Measurements from ENCODE around the gene COL27A1.

COL27A1 gene

GRCh38 chr9:114168281-114169028, 13.1 kb downstream of the COL27A1 start:
- no peak for DNase-seq (ENCODE audit: low spot score)

GRCh38 chr9:114169029-114169951, 14.0 kb downstream of the COL27A1 start:
- DNase-seq (ENCODE audit: low spot score) = no peak

DNA sequence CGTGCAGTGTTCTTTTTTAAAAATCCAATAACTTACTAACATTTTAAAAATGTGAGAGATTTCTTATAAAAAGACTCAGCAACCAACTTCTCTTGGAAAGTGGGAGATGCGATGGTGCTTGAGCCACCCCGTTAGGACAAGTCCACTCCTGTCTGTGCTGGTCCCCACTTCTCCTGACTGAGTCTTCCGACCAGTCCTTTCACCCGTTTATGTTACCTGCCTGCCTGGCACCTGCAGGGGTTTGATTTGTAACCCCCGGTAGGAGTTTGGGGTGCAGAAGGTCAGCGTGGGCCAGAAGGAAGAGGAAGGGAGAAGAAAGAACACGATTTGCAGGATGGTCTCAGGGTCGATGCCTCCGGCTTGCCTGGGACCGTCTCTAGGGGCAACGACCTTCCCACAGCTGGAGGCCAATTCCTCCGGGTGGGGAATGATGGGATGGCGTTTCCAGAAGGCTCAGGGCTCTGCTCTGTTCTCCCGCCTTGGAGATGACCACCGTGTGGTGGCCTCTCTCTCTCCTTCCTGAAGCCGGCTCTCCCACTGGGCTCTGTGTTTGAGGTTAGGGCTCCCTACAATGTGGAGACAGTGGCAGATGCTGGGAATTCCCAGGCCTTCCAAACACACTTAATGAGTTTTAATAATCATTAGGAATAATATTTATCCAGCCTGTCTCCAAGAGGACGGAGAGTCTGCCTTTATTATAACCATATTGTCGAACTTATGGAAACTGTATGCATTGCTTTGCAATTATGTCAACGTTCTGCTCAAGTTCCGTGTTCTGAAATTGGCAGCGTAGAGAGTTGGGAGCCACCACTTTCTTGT, 14.8 kb downstream of the COL27A1 start:
- no peak for DNase-seq (ENCODE audit: low spot score)

- no peak for DNase-seq (ENCODE audit: low spot score)
Observed at GRCh38 chr9:114170771-114171461, 15.6 kb downstream of the COL27A1 start.

DNA sequence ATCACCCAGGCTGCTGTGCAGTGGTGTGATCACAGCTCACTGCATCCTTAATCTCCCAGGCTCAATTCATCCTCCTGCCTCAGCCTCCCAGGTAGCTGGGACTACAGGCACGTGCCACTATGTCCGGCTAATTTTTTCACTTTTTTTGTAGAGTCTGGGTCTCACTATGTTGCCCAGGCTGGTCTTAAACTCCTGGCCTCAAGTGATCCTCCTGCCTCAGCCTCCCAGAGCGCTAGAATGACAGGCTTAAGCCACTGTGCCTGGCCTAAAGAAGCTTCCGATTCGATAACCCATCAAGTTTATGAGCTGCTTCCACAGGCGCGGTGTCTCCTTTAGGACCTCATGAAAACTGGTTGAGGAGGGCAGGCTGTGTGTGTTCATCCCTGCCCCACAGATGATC, 16.2 kb downstream of the COL27A1 start:
- DNase-seq (ENCODE audit: low spot score) = no peak

GRCh38 chr9:114172981-114173833, 17.9 kb downstream of the COL27A1 start:
- no peak for DNase-seq (ENCODE audit: low spot score)

GRCh38 chr9:114174557-114174875, 19.2 kb downstream of the COL27A1 start:
- DNase-seq (ENCODE audit: low spot score) = no peak

GRCh38 chr9:114174876-114175771, 19.8 kb downstream of the COL27A1 start:
- DNase-seq (ENCODE audit: low spot score) = peak; percentile 78

- no peak for DNase-seq (ENCODE audit: low spot score)
Observed at GRCh38 chr9:114176624-114177291, 21.4 kb downstream of the COL27A1 start.

DNA sequence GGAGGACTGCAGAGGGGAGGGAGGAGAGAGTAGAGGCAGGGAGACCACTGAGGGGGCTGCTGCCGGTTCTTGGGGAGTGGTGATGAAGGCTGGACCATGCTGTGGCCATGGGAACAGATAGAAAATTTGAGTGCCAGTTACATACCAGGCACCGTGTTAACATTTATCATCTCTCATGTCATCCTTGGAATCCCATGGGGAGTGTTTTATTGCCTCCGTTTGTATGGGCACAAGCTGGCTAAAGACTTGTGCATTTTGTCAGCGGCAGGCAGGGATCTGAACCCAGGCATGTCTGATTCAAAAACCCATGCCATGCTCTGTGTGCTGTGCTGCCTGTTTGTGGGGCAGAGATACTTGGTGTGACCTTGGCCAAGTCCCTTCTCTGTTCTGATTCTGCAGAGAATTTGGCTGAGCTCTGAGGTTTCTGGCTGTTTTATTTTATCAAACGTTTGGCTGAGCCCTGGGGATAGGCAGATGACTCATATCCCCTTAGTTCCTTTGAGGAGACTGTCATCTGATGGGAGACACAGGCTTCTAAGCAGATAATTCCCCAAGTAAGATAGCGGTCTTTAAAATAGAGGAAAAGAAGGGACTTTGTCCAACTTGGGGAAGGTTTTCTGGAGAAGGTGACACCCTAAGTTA, 22.2 kb downstream of the COL27A1 start:
- DNase-seq (ENCODE audit: low spot score) = no peak

DNA sequence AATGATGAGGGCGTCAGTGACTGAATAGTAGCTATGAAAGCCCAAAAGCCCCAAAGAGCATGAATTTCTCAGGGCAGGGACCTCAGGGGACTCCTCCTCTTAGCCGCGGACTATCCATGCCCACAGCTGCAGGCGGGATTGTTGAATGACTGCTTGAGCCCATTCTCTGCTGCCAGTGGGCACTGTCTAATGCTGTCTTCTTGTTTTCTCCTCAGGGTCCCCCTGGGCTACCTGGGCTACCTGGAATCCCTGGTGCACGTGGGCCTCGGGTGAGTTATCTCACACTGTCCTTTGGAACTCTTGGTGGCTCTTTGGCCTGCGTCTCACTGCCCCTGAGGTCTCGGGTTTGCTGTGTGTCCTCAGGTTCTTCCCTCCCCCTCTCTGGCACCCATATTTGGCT, 22.7 kb downstream of the COL27A1 start:
- DNase-seq (ENCODE audit: low spot score) = no peak

GRCh38 chr9:114178756-114179450, 23.6 kb downstream of the COL27A1 start:
- DNase-seq (ENCODE audit: low spot score) = no peak

DNA sequence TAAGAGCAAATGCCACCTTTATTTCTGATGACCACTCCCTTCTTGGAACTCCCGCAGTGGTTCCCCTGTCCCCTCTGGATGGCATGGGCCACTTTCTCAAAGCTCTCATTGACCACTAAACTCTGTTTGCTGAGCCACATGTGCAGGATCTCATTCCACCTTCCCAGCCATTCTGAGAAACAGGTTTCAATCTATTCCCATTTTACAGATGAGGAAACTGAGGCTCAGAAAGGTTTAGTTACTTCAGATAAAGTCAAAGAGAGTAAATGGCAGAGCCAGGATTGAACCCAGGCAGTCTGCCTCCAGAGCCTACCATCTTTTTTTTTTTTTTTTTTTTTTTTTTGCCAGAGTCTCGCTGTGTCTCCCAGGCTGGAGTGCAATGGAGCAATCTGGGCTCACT, 24.2 kb downstream of the COL27A1 start:
- DNase-seq (ENCODE audit: low spot score) = no peak

DNA sequence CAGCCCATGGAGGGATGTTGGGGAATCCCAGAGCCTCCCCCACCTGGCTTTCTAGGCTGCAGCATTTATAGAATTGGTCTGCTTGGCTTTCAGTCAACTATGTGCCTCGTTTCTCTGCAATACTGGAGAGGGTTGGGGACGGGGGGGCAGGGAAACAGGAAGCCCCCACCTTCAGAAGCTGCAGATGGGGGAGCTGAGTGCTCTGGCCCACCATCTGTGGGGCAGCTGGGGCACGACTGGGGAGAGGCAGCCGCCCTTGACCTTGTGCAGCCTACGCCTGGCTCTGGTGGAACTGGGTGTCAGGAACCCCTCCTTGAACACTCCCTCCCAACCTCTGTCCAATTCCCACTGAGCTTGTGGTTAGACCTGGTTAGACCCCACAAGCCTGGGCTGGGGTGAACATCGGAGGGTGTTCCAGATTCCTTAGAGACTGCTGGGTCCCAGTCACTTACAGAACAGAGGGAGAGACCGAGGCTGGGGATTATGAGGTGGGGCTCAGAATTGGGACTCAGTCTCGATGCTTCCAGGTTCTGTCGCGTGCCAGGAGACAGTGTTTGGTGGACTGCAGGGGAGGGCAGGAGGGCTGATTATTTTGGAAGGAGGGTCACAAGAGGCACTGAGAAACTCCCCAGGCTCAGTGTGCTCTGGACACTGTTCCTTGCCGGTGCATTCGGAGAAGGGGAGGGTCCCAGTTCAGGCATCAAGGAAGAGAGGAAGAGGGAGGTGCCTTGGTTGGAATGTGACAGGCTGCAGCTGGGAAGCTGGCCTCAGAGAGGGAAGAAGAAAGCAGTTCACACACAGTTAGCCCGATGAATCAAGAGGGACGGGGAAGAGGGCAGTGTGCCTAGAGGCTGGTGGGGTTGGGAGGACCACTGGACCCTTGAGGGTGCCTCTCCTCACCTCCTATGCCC, 25.6 kb downstream of the COL27A1 start:
- DNase-seq (ENCODE audit: low spot score) = no peak

DNA sequence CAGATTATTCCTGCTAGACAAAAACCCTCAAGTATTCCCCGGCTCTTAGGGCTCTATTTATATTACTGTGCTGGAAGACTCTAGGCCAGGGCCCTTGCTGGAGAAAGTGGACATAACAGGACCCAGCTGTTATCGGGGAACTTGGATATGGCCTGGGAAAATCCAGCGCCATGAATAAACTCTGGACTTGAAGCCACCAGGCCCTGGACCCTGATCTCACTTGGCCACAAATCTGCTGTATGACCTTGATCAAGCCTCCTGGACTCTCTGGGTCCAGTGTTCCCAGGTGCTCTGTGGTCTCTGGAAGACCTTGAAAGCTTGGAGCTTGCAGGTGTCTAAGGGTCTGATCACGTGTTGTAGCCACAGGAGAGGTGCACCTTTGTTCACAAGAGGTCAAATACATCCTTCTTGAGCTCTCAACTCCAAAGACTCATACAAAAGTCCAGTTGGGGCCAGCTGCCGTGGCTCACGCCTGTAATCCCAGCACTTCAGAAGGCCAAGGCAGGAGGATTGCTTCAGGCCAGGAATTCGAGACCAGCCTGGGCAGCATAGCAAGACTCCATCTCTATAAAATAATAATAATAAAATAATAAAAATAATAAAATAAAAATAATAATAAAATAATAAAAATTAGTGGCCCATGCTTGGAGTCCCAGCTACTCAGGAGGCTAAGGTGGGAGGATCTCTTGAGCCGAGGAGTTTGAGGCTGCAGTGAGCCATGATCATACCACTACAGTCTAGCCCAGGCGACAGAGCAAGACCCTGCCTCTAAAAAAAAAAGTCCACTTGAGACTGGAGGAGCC, 26.5 kb downstream of the COL27A1 start:
- DNase-seq (ENCODE audit: low spot score) = no peak

DNA sequence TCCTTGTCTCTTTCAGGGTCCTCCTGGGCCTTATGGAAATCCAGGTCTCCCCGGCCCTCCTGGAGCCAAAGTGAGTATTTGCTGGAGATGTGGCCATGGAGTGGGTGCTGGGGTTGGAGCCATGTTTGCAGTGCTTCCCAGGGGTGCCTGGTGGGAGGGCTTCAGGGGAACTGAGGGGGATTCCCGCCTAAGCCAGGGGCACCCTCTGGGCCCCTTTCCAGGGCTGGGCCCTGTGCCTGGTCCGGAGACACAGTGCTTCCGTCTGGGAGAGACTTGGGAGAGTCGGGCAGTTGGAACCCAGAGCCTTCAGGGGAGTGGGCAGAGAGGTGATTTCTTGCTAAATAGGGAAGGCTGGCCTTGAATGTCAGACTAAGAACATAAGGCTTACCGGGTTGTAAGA, 27.7 kb downstream of the COL27A1 start:
- DNase-seq (ENCODE audit: low spot score) = no peak

All from HuH-7 (cell line).